ENCODE results near the gene TNFAIP8L3.
"Not testable (repeated sequence)": the region's sequence is repeated elsewhere in the genome, so short reads cannot be mapped to it uniquely, and the experiment has no call there.

Gene TNFAIP8L3

DNA sequence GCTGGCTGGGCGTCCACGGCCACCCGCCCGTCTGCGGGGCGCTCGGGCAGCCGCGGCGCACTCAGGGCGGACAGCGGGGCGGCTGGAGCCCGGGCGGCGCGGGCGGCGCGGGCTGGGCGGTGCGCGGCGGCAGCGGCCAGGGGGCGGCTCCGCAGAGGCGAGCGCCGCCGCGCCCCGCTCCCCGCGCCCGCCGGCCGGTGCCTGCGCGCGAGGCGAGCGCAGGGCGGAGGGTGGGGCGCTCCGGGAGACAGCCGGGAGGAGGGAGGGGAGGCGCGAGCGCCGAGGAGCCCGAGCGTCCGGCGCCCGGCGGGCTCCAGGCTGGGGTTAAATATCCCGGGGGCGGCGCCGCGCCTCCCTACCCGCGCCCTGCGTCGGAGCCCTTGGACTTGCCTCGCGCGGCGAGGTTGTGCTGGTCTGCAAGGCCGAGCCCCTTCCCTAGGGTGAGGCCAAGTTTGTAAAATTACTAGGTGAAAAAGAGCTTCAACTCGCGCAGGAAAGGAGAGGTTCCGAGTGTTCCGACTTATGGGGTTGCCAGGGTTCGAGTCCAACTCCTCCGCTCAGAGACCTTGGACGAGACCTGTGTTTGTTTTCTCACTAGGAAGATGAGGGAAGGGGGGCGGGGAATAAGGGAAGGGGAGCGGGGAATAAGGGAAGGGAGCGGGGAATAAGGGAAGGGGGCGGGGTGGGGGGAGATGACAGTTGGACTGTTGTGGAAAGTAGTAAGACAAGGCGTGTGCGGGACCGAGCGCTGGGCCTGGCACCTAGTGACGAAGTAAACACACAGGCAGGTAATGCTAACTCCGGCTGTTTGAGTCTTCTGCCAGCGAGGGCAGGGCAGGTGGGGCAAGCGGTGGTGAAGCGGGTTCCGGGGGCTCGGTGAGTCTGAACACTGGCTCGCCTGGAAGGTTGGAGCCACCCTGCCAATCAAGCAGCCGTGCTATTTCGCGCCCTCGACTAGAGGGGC lies at the start of gene TNFAIP8L3:
Gene TNFAIP8L3, minus strand, starts transcription at position 301 of the 964 bp plus-strand sequence. CDS start 311 bp downstream, outside the sequence.
- no peak for DNase-seq (ENCODE audit: low read depth in 1 of 2, low spot score in 1 of 2)

DNA sequence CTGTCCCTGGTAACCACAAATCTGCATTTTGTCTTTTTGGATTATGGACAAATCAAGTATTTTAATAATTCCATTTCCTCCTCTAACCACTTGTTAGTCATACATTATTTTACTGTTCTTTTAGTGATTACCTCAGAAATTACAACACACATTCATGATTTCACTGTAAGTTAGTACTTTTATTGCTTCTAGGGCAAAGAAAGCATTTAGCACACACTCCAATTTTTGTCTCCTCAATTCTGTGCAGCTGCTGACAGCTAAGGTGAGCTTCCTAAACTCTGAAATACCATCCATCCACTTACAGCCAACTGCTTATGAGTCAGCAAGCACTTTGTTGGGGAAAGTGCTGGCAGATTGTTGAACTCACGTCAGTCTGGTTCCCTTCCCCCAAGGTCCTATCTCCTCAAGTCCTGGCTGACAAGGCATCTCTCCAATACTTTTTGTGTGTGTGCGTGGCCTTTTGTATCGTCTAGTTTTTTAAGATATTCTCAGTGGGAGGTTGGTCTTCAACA lies 49.4 kb upstream of the TNFAIP8L3 start:
- DNase-seq (ENCODE audit: low read depth in 1 of 2, low spot score in 1 of 2), result no peak

DNA sequence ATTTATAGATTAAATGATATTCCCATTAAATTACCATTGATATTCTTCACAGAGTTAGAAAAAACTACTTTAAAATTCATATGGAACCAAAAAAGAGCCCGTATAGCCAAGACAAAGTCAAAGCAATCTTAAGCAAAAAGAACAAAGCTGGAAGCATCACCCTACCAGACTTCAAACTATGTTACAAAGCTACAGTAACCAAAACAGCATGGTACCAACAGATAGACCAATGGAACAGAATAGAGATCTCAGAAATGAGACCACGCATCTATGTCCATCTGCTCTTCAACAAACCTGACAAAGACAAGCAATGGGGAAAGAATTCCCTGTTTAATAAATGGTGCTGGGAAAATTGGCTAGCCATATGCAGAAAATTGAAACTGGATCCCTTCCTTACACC lies 45.6 kb upstream of the TNFAIP8L3 start:
- DNase-seq (ENCODE audit: low read depth in 1 of 2, low spot score in 1 of 2), result not testable (repeated sequence)

DNA sequence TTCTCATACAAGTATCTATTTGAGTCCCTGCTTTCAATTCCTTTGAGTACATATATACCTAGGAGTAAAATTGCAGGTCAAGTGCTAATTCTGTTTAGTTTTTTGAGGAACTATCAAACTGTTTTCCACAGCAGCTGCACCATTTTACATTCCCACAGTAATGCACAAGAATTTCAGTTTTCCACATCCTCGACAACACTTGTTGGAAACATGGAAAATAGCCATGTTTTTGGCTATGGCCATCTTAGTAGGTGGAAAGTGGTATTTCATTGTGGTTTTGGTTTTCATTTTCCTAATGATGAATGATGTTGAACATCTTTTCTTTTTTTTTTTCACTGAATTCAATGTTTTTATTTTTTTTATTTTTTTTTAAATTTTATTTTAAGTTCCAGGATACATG lies 44.4 kb upstream of the TNFAIP8L3 start:
- DNase-seq (ENCODE audit: low read depth in 1 of 2, low spot score in 1 of 2), result no peak

DNA sequence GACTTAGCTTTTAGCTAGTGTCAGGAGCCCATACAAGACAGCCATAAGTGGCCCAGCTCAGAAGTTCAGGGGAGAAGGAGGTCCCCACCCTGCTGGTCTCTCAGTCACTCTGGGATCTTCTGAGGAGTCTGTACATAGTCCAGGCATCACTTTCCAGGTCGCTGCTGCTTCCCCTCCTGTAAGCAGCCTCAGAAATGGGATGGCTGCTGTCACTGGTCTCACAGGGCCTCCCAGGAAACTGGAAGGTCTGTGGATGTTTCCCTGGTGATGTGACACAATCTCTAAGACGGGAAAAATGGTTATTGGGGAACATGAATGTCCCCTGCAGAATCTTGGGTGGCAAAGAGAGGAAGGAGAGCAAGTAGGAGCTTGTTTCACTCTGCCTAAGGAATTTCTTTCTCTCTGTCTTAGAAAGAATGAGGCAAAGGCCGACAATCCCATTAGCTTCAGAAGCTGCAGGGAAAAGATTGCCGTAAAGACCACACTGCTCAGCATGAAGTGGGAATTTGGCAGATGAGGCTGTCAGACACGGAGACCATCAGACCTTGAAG lies 43.2 kb upstream of the TNFAIP8L3 start:
- no peak for DNase-seq (ENCODE audit: low read depth in 1 of 2, low spot score in 1 of 2)

DNA sequence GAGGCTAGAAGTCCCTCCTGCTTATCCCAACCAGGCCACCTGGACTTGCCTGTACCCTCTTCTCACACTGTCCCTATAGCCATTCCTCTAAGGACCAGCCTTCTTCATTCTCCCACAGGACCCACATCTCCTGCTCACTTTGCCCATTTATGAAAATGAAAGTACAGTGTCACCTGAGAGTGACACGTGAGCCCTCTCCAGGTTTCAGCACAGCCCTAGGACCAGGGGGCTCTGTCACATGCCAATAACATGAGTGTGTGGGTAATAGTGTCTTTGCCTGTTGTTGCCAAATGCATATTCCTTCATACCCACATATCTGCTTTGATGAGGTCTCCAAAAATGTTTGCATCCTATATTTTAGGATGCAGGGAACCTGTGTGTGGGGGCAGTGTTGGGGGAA lies 42.3 kb upstream of the TNFAIP8L3 start:
- no peak for DNase-seq (ENCODE audit: low read depth in 1 of 2, low spot score in 1 of 2)

DNA sequence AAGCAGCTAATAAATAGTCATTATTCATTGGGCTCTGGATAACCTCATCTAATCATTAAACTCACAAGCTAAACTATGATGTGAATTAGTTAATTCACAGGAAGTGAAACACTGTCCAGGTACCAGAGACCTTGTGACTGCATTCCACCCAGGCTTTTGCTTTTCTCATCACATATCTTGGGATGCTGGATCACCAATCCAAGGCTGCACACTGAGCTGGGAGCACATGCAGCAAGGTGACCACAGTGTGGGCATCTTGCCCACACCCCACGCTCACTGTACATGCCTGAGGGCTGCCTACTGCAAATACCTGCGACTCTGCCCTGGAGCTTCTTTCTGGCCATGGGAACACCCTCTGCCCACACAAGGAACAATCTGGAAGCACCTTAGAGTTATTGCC lies 40.6 kb upstream of the TNFAIP8L3 start:
- no peak for DNase-seq (ENCODE audit: low read depth in 1 of 2, low spot score in 1 of 2)

DNA sequence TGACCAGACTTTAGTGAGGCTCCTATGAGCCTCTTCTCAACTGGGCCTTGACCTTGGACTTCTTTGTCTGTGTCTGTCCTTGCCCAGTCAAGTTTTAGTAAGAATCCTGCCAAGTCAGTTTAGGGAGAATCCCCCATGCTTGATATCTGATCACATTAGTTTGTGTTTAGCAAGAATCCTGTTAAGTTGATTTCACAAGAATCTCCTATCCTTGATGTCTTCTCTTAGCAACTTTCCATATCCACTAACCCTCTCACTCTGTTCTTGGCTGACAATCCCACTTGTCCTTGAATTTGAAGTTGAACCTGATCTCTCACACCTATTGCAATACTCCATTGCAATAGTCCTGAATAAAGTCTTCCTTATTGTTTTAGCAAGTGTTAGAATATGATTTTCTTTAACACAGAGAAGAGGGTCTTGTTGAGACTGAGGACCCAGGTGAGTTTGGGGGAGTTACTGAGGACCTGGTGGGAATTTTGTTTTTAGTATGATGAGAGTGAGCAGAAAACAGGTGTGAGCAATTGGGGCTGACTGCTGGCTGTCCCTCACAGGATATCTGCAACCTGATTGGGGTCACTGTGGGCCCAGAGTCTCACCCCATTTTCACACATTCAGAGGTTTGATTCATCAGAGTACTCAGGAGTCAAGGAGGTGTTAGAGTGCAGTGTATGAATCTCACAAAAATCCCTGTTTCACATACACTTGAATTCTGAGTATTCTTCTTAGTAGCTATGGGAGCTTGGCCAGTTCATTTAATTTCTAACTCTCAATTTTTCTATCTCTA lies 39.9 kb upstream of the TNFAIP8L3 start:
- DNase-seq (ENCODE audit: low read depth in 1 of 2, low spot score in 1 of 2), result no peak

DNA sequence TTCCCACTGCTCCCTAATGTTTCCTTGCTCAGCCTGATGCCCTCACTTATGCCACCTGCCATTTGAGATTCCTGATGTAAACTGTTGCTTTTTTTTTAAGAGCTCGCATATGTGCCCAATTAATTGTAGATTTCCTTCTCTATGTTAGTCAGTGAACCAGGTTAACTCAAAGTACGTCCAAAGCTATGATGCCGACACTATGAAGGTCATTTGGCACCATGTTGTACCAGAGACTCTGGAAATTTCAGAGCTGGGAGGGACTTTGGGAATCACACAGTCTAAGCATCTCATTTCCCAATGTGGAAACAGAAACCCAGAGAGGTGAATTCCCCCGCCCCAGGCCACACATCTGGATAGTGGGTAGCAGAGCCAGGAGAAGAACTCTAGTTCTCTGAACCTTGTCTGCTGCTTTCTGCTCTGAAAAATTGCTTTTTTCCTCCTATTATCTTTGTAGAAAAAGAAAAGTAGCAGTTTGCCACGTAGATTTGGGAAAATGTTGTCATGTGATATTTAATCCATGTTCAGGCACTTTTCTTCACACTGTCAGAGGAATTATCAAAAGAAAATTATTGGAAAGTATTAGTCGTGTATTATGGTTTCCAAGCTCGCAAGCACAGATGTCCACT lies 38.5 kb upstream of the TNFAIP8L3 start:
- no peak for DNase-seq (ENCODE audit: low read depth in 1 of 2, low spot score in 1 of 2)

DNA sequence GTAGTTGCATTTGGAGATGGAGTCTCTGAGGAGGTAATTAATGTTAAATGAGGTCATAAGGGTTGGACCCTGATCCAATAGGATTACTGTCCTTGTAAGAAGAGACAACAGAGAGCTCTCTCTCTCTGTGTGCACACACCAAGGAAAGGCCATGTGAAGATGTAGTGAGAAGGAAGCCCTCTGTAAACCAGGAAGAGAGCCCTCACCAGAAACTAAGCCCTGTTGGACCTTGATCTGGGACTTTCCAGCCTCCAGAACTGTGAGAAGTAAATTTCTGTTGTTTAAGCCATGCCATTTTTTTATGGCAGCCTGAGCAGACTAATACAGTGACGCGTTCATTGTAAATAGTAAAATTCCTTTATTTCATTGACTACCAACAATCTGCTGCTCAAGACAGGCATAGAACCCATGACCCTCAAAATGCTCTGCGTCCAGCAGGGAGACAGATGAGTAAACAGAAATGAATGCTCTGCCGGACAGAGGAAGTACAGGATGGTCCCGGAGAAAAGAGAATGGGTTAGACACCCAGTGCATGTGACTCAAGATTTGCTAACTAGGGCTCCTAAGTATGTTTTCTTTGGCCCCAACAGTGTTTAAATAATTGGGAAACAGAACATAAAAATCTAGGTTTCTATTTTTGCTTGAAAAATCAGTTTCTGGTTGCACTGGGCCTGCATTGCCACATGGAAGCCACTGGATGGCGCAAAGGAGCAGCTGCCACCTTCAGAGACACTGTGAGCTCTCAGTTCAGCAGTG lies 37.9 kb upstream of the TNFAIP8L3 start:
- DNase-seq (ENCODE audit: low read depth in 1 of 2, low spot score in 1 of 2), result no peak

DNA sequence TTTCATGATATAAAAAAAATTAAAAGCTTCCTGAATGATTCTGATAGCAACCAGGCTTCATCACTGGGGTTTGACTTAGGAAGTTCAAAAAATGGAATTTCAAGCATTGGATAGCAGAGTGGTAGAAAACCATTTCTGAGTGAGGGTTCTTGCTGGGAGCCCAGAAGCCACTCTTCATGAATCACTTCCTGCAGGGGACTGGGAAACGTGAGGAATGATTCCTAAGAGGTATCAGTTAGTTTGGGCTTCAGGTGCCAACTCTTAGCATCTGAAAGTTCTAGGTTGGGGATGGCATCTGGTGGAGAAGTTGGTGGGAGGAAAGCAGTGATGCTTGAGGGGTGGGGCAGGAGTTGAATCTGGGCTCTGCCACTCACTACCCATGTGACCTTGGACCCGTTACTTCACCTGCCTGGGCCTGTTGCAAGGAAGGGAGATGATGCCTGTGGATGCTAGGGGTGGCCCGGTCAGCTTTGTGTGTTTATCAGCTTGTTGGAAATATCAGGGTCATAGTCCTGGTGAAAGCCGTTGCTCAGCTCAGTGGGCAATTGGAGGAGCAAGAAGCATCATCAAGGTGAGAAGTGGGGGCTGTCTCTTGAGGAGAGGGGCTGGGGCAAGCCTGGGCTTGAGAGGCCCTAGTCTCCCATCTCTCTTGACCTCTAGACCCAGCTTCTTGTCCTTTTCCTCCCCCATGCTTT lies 37.0 kb upstream of the TNFAIP8L3 start:
- DNase-seq (ENCODE audit: low read depth in 1 of 2, low spot score in 1 of 2), result no peak

DNA sequence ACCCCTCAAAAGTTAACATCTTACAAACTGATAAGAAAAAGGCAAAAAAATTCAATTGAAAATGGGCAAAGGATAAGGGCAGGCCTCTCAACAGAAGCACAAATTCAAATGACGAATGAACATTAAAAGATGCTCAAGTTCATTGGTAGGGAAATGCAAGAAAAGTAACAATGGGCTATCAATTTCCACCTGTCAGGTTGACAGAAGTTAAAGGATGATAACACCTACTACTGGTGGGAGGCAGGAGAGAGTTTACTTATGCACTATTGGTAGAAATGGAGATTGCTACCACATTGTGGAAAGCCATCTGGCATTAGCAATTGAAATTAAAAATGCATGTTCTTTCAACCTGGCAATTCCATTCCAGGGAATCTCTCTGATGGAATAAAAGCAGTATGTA lies 35.6 kb upstream of the TNFAIP8L3 start:
- no peak for DNase-seq (ENCODE audit: low read depth in 1 of 2, low spot score in 1 of 2)

DNA sequence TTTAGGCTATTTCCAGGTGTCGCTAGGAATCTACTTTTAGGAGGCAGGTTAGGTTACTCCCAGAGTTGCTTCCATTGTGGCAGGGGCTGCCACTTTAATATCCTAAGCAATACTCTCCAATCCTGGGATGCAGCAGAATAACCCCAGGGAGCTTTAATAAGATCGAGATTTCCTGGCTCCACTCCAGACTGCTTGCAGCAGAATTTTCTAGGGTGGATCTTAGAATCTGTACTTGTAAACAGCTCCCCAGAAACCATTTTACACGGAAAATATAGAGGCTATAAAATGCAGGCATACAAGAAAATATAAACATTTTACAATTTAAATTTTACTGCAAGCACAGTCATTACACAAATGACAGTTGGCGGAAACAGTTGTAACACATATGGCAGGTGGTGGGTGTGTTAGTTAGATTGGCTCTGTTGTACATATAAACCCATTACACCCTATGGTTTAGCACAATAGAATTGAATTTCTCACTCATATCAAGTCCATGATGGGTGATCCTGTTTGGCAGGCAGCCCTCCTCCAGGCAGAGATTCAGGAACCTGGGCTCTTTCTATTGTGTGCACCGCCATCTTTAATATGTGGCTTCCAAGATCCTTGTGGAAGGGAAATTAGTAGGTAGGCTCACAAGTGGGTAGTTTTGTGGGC lies 35.0 kb upstream of the TNFAIP8L3 start:
- DNase-seq (ENCODE audit: low read depth in 1 of 2, low spot score in 1 of 2), result no peak

DNA sequence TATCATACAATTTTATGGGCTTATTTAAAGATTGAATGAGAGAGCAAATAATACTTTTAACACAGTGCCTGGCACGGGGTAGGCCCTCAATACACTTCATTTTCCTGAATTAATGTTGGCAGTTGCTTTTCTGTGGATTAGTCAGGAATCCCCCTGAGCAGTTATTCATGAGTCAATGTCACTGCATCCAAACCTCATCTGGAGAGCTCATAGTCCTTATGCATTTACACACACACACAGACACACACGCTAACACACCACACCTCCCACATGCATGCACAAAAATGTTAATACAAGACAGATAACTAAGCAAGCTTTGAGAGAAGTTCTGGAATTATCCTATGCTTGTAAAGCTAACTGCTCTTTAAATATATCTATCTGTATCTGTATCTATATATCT lies 34.0 kb upstream of the TNFAIP8L3 start:
- DNase-seq (ENCODE audit: low read depth in 1 of 2, low spot score in 1 of 2), result no peak

DNA sequence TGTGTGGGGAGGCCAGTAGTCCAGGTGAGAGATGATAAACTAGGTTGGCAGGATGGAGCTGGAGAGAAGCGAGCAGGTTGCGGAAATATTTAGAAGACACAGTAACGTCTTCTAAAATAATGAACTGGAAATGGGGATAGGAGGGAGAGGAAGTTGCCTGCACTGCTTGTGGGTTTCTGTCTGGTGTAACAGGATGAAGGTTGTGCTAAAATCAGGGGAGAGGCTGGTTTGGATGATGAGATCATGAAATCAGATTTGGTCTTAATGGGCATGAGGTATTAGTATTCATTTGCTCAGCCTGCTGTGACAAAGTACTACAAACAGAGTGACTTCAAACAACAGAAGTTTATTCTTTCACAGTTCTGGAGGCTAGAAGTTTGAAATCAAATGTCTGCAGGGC lies 32.1 kb upstream of the TNFAIP8L3 start:
- no peak for DNase-seq (ENCODE audit: low read depth in 1 of 2, low spot score in 1 of 2)

DNA sequence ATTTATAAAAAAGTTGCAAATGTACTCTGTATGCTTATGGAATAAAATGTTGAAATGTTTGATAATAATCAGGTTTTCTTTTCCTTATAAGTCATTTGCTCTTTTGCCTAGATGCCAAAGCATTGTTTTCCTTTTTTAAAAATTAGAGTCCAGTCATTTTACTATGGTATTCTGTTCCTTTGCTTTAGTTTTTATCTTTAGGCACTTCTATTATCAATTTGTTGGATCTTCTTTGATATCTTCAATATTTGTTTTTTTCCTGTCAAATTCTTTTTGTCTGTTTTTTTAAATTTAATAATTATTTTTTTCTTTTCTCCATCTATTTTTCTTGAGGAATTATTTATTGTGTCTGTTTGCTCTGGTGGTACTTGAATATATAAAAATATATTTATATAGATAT lies 28.3 kb upstream of the TNFAIP8L3 start:
- DNase-seq (ENCODE audit: low read depth in 1 of 2, low spot score in 1 of 2), result not testable (repeated sequence)

DNA sequence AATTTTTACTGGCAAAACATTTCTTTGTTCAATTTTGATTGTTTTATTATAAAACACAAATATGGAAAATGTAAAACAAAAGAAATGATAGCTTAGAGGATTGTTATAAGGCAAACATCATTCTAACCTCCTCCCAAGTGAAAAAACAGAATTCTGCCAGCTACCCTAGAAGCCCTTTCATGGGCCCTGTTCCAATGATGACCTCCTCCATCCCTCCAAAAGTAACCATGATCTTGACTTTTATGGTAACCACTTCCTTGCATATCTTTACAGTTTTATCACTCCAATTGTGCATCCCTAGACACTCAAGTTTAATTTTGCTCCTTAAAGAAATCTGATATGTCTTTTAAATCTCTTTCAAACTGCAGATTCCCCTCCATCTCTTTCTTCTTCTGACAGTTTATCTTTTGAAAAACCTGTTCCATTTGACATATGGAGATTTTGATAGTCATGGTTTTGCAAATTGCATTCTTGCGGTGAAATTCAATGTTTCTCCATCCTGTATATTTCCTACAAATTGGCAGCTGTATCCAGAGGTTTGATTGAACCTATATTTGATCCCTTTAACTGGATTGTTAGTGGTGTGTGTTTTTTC lies 27.0 kb upstream of the TNFAIP8L3 start:
- DNase-seq (ENCODE audit: low read depth in 1 of 2, low spot score in 1 of 2), result no peak

DNA sequence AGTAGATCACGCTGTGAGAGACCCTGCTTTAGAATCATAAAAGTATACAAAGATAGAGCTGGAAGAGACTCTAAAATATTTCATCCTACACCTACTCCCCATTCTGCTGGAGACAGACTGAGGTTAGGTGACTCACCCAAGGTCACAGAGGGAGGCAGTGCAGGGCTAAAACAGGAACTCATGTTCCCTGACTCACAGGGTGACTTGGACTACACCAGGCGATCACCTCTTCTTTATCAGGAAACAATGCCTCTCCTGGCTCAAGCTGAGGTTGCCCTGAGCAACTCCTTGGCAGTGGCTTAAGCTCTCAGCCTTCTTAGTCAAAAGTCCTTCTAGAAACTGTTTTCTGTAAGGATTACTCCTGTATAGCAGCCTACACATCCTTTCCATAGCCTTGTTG lies 26.4 kb upstream of the TNFAIP8L3 start:
- no peak for DNase-seq (ENCODE audit: low read depth in 1 of 2, low spot score in 1 of 2)

DNA sequence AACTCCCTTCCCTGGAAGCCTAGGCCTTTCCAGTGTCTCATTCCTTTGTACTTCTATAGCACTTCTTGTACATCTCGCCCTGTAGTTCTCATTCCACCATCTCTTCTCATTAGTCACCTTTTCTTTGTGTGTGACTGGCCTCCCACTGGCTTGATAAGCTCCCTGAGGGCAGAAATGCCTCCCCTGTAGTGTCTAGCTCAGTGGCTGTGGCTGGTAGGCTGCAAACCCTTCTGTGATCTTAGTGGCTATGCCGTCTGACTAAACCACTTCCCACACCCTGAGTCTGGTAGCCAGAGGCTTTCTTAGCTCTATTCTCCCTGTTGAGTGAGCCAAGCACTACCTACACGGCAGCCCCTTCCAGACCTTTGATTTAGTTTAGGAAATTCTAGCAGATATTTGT lies 24.4 kb upstream of the TNFAIP8L3 start:
- DNase-seq (ENCODE audit: low read depth in 1 of 2, low spot score in 1 of 2), result no peak
